Hematopoietic multipotent progenitor cell (in vitro differentiated cells): ENCODE measurements around the gene FAM114A1. TPM values are rescaled to one million over a fixed set of nuclear protein-coding genes. Genes with fewer than 3 reads are reported as not detected.

Experiments
- DNase-seq, 3 donors: peaks; one replicate each; pipeline ENCODE4 v3.0.0-alpha.2; 2011 to 2015; ENCODE audit warnings: low read depth in 2 of 3, low spot score in 2 of 3
- total RNA-seq: library from RNA; depleted of rRNA; stranded (reverse); fragments of >200 nt; gene quantifications from one replicate; pipeline ENCODE4 v1.2.3, GENCODE V29; 2012

FAM114A1 gene
- total RNA-seq, 1 donor: 3.8 TPM

DNA sequence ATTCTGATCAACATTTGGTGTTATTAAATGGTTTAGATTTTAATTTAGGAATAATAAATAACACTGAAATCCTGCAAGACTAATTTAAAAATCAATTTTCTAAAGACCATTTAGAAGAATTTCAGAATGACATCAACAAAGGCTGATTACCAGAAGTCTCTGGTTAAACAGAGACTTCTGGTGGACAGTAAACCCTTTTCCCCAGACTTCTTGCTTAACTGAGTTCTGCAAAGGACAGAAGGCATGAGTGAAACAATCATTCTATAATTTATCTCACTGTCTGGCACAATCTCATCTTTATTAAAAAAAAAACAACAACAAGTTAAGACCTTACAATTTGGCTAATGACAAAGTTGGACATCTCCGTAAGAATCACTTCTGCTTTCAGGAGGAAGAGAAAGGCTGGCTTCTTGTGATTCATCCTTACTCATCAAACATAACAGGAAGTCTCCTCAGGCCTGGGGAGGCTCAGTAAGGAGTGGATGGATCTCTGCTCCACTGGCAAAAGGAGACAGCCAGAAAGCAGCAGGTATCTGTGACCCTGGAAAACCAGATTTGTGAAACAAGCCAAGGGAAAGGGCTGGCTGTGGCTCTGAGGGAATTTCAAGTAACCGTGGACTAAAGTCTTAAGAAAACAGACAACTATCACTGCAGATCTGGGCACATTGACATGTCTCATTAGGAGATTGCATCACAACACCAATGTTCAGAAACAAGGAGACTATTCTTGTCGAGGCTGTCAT is 10.1 kb upstream of the FAM114A1 start:
- peak in 2 of 3 donors; percentile 62 to 80 for DNase-seq

DNA sequence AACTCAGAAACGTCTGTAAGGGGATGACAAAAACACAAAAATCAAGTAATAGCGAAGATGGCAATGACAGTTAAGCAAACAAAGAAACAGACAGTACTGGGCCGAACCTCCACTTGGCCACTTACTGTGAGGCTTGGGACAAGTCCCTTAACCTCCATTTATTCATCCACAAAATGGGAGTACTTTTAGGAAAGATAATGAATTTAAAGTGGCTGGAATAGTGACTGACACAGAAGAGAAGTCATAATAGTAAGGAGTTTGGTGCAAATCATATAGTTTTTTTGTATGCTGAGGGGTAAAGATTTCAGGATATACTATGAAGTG is 9.5 kb upstream of the FAM114A1 start:
- DNase-seq: no peak

DNA sequence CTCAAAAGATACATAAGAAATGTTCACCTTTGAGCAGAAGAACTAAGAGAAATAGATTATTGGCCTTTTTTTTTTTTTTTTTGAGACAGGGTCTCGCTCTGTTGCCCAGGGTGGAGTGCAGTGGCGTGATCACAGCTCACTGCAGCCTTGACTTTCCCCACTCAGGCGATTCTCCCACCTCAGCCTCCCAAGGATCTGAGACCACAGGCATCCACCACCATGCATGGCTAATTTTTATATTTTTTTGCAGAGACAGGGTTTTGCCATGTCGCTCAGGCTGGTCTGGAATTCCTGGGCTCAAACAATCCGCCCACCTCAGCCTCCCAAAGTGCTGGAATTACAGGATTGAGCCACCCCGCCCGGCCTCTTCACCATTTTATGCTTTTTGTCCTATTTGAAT is 8.1 kb upstream of the FAM114A1 start:
- no peak for DNase-seq

DNA sequence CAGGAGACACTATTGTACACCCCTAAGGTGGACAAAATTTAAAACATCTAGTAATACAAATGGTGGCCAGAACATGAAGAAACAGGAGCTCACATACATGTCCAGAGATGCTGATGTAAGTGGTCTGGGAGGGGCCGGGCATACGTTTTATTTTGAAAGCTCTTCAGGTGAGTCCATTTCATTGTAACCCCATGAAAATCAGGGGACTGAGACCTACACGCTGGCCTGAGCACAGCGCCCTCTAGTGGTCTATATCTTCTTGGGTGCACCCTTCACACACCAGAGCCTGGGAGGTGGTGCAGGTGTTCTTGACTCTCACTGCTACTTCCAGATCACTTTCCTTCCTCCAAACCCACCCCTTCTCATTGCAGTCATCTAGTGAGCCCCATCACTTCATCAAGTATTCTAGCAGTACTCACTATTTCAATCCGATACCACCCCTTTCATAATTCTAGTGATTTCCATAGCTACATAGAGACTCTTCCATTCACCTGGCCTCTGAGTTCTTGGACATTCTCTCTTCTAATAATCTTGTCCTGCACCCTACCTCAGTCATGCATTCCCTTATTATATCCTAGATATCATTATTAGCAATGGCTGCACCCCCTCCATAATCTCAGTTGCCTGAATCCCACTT is 6.7 kb upstream of the FAM114A1 start:
- DNase-seq: peak; percentile 43 to 75 (median 69)

DNA sequence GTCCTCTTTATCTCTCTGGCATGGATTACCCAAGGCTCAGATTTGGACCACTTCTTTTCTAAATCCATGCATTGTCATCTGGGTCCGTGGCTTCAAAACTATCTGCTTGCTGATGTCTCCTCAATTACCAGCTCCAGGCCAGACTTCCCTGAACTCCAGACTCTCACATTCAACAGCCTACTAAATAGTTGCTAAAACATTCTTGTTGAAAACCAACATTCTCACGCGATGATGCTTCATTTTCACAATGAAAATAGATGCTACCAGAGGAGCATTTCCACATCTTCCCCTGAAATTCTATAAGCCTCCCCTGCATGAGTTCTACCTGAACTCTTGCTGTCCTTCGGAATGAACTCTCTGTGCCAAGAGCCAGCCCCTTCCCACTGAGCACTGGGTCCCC is 5.8 kb upstream of the FAM114A1 start:
- DNase-seq: no peak

DNA sequence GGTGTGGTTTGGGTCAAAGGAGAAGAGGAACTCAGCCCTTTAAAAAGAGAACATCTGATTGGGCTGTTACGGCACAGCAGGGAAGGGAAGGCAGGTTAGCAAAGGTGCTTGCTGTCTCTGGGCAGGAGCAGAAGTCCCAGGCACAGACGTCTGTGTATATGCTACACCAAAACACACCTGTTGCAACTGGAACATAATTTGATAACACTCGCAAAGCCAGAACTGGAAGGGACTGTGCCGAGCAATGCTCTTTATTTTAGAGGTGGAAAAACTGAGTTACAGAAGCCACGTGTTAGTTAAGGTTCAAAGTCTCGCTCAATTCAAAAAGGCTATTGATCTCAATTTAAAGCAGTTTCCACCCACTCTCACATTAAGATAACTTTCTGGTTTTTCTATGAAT is 2.2 kb upstream of the FAM114A1 start:
- DNase-seq: no peak

DNA sequence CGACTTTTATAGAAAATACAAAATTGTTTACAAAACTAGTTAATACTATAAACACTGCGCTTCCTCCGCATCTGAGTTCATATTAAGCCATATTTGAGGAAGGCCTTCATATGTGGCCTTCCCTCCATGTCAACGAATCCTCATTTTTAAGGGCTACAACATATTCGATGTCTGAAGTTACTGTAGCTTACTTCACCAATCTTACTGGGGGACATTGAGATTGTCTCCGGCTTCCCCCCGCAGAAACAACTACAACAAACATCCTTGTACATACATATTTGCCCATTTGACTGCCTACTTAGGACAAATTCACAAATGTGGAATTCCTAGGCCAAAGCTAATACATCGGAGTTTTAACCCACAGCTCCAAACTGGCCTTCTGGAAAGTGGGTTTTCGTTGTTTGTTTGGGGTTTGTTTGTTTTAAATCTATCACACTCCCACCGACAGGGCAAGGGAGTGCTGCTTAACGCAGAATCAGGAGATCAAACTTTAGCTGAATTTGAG is 581 bp upstream of the FAM114A1 start:
- DNase-seq: no peak

DNA sequence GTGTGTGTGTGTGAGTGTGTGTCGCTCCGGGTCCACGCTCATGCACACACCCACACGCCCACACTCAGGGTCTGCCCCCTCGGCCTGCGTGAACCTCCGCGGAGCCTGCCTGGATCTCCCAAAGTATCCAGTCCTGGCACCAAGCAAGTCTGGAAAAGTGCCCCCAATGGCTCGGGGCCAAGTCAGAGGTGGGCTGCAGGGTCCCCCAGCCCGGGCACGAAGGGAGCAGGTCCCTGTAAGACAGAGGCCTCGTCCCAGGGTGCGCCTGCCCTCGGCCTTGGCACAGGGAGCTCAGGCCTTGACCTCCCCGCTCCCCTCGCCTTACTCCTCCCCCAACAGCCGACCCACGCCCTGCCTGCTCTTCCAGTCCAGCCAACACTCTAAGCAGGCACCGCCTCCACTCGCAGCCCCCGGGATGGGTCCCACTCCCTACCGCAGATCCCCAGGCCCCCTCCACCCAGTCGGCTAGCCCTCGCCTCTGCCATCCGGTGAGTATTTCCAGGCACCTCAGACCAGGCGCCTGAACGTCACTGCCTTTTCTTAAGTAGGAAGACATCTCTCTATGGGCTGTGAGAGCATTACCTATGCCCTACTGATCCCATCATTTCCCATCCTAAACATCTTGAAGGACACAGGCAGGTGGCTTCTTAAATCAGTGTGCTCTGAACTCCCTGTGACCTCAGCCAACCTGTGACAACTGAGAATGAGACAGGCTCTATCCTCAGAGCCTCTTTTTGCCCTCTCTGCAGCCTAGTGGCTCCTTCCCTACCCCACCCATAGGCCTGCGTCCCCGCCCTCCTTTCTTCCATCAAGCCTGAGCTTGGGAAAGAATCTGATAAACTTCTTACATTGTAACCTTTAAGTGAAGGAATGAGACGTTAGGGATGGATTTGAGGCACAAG is 704 bp downstream of the FAM114A1 start:
- DNase-seq: no peak

DNA sequence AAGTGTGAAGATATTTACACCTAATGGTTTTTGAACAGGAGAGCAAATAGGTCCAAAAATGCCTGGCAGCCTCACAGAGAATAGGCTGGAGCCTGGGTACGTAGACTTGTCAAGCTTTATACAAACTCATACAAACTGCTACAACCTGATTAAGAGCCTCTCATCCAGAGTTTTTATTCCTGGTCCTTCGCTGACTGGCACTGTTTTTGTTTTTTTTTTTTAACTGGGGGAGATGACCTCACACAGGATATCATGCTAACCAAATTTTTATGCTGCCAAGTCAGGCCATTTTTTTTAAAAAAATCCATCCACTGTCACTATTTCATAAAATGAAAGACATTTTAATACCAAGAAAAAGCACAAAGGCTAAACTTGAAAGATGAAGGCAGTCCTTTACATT is 1.9 kb downstream of the FAM114A1 start:
- no peak for DNase-seq

DNA sequence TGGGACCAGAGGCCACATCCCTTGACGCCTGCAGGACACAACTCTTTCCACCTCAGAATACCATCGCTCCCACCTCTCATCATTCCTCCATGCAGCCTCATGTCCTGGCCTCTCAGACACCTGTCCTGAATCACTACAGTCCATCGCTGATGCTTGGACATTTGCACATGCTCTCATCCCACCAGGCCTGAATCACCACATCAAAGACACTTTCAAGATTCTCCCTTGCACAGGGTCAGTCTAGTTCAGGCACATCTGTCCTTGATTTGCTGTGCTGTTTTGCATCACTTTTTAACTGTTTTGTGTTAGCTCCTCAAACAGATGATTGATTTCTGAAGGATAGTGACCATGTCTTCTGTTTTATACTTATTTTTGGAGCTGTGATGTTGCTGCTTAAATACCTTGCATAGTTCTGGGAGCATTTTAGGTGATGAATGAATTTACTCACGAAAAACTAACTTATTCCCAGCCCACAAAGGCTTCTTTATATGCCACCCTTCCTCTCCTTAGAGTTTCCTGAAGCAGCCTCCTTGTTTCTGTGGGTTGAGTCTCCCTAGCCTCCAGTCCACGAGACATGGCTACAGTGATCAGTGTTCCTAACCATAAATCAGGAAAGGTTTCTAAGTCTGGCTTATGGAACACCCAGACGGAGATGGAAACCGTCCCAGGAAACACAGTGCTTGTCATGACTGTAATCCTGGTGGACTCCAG is 2.6 kb downstream of the FAM114A1 start:
- DNase-seq: no peak

DNA sequence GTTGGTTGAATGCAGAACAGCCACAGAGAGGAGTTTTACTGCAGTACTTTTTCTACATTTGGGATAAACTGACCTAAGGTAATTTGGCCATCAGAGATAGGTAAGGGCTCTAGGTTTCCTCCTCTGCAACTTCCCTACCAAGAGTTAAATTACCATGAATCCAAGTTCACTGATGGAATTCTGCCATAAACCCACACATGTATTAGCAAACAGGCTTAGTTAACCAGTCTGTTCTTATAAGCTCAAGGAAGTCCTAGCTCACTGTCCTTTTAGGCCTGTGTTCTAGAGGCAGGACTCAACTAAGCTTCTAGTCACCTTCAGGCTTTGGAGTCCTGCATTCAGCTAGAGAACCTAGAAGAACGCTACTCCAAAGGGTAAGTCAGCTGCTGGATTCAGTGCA is 4.0 kb downstream of the FAM114A1 start:
- DNase-seq: no peak

DNA sequence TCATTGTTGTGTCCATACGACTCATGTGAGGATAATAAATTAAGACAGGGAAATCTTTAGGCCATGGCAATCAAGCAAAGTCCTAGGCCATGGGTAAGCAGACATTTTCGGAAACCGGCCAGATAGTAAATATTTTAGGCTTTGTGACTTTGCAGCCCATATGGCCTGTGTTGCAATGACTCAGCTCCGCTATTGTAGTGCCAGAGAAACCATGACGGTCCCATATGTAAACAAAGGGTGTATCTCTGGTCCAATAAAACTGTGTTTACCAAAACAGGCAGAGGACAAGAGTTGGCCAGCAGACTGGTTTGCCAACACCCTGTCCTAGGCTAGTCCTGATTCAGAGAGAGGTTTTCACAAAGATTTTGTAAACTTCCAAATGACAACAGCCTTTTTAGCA is 5.0 kb downstream of the FAM114A1 start:
- DNase-seq: no peak

DNA sequence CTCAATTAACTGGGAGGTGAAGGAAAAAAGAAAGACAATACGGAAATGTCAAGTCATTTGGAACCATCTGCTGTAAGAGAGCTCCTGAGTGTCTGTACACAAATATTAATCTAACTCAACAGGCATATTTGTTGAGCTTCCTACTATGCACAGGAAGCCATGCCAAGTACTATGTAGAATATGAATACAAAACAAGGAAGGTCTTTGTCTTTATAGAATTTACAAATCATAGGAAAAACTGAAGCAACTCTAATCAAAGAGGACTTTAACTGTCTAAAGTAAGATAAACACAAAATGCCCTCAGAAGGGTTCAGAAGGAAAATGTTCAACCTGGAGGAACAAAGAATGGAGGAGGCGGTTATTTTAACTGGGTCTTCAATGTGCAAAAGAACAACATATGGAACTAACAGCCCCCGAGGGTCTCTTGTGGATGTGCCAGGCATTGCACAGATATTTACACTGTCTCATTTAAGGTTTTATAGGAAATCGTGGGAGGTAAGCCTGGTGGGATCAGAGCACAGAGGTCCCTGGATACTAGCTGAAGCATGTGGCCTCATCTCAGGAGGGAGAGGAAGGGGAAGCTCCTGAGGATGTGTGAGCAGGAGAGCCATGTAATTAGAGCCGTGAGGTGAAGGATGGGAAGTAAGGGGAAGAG is 5.8 kb downstream of the FAM114A1 start:
- DNase-seq: peak in 2 of 3 donors; percentile 24 to 42

DNA sequence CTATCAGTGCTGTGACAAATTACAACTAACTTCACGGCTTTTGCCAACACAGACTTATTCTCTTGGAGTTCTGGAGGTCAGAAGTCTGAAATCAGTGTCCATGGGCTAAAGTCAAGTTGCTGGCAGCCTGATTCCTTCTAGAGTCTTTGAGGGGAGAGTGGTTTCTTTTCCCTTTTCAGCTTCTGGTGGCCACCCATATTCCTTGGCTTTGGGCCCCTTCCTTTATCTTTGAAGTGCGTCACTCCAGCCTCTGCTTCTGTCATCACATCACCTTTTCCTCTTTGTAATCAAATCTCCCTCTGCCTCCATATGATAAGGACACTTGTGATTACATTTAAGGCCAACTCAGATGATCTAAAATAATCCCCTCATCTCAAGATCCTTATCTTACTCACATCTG is 9.0 kb downstream of the FAM114A1 start:
- DNase-seq: no peak

DNA sequence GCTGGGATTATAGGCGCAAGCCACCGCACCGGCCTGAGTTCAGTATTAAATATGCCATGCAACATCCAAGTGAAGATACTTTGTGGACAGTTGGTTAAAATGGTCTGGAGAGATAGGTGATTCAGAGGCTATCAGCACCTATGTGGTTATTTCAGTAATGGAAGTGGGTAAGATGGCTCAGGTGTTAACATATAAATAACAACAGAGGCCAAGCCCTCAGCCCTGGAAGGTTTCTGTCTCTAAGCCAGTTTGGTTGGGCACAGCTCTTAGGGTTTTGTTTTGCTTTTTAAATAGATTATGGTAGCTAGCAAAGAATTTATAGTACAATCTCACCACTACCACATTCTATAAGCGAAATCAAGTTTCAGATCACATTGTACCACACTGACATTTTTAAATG is 16.6 kb downstream of the FAM114A1 start:
- DNase-seq: no peak

DNA sequence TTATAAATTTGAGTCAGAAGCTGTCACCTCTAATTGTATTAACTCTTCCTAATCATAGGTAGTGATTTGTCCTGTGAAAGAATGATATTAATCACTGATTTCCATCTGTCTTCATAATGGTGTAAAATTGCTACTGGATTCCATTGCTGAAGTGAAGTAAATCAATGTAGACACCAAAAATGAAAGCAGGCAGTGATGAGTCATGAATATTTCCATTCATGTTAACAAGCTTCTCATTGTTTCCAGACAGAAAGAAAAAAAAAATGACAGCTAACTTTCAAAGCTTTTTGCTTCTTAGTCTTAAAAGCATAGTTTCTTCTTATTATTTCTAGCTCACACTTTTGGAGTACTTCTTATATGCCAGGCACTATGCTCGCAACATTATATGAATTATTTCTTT is 21.5 kb downstream of the FAM114A1 start:
- DNase-seq: peak in 2 of 3 donors; percentile 43 to 79

DNA sequence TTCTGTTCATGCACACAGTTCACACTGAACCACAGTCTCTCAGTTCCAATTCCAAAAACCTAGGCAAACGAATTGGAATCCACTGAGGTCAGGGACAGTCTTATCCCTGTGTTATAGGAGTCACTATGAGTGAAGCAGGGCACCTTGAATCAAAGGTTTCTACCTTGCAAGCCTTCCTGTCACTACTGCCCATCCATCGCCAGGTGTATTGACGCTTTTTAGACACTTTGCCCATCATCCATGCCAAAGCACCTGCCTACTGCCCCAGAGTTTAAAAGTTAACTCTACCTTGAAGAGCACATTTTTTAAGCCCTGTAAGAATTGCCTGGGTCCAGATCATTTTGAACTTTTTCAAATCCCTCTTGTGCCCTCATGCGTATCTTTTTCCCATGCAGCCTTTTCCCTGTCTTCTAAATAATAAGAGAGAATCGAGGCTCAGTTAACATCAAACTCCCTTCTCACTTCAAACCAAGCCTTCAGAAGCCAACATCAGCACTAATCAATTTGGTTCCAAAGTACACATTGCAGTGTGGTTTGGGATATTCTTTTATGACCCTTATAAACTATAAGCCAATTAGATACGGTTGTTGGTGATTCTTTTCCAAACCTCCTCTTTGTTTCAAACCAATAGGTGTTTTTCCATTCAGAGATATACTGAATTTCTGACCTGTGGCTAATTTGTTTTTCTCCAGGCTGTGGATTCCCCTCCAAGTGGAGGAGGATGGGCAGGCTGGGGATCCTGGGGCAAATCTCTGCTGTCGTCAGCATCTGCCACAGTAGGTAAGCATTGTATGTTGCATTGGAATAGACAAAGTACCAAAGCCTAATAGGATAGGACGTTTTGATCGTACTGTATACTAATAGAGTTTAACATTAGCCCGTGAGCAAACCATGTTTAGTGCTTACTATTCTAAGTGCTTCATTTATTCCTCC is 23.7 kb downstream of the FAM114A1 start:
- DNase-seq: no peak

DNA sequence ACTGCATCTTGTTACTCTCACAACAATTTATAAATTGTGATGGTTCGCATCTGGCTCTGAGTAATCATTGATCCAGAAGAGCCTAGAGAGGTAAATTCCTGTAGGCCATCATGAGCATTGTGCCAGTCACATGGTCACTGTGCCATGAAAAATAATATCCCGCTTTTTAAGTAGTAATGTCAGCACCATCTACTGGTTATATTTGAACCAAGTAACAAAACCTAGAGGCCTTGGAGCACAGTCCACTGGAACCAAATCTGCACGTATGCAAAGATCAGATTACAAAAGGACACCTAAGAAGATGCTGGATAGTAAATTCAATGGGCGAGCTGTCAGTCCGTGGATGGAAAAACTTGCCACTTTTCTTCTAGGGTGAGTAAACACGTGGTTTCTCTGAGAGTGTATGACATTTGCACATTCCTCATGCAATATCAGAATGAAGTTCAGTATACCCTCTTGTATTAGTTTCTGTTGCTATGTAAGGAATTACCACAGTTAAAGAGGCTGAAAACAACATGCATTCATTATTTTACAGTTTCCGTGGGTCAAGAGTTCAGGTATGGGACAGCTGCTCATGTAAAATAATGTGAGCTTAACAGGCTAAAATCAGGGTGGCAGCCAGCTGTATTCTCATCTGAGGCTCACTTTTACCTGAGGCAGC is 26.8 kb downstream of the FAM114A1 start:
- DNase-seq: no peak

DNA sequence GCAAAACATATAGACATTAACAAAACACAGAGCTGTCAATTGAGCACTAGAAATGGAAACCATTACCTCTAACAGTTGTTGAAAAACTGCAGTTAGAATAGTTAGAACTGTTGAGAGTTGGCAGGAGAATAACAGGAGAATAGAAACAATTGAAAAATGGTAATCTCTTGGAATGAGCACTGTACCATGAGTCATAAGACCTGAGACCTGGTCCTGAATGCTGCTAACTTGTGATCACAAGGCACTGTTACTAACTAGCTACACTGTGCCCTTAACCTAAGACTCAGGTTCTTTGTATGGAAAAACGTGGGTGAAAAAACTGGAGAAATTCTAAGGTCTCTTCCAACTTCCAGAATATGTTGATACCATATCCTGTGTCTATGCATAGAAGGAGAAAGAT is 29.3 kb downstream of the FAM114A1 start:
- no peak for DNase-seq
